GM12873 (cell line): Measurements from ENCODE around the gene HES1.

ENCODE experiments used
- TF ChIP-seq, protein P1 (sequence below): IDR thresholded peaks from 2 replicates; pipeline ENCODE4 v1.5.1; 2012; ENCODE audit warnings: low read depth, mild to moderate bottlenecking, moderate library complexity, low read length, control low read depth; ENCODE audit not compliant: insufficient read depth; ENCODE audit errors: missing control alignments

Gene HES1

DNA sequence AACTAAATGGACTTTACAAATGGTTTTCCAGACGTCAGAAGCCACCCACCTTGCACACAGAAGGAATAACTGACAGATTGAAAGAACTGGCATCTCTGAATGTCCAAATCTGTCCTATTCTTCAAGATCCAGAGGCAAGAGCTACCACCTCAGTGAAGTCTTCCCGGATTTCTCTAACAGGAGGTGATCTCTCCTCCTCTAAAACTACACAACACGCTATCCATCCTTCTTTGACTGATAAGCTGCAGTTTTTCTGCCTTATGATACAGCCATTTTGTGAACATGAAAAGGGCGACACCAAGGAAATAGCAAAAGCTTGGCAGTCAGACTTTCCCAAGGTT, 37.1 kb upstream of the HES1 start:
- TF ChIP-seq, protein P1, sequence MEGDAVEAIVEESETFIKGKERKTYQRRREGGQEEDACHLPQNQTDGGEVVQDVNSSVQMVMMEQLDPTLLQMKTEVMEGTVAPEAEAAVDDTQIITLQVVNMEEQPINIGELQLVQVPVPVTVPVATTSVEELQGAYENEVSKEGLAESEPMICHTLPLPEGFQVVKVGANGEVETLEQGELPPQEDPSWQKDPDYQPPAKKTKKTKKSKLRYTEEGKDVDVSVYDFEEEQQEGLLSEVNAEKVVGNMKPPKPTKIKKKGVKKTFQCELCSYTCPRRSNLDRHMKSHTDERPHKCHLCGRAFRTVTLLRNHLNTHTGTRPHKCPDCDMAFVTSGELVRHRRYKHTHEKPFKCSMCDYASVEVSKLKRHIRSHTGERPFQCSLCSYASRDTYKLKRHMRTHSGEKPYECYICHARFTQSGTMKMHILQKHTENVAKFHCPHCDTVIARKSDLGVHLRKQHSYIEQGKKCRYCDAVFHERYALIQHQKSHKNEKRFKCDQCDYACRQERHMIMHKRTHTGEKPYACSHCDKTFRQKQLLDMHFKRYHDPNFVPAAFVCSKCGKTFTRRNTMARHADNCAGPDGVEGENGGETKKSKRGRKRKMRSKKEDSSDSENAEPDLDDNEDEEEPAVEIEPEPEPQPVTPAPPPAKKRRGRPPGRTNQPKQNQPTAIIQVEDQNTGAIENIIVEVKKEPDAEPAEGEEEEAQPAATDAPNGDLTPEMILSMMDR: no peak

DNA sequence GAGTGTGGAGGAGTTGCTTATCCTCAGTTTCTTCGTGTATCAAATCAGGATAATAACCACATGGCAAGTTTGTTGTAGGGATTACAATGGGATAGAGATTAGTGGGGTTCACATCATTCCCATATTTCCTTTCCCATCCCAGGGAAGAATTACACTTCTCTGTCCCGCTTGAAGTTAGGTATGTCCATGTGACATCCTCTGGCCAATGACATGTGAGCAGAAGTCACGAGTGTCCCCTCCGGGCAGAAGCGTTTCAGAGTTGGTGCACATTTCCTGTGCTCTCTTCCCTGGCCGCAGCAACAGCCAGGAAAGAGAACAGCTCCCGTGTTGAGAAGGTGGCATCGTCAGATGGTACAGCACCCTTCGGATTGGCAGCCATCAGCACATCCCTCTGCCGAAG, 36.7 kb upstream of the HES1 start:
- TF ChIP-seq, protein P1: no peak

DNA sequence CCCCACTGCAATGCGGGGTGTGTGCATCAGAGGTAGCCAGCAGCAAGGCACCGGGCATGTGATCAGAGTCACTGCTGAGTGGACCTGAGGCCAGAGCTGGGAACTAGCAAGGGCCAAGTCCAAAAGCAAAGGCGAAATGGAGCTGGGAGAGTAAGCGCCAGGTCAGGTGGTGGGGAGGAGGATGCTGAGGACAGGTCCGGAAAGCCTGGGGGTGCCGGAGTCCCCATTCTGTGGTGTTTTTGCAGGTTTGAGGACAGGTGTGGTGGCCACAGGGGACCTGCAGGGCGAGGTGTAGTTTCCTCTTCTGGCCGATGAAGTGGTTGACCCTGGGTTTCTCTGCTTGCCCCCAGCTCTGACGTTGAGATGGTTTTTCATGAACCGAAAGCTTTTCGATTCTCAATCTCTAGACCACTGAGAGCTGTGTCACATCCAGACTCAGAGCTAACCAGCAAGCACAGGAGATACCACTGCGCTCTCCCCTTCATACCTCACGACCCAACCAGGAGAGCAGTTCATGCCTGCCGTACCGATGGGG, 35.0 kb upstream of the HES1 start:
- TF ChIP-seq, protein P1: no peak

DNA sequence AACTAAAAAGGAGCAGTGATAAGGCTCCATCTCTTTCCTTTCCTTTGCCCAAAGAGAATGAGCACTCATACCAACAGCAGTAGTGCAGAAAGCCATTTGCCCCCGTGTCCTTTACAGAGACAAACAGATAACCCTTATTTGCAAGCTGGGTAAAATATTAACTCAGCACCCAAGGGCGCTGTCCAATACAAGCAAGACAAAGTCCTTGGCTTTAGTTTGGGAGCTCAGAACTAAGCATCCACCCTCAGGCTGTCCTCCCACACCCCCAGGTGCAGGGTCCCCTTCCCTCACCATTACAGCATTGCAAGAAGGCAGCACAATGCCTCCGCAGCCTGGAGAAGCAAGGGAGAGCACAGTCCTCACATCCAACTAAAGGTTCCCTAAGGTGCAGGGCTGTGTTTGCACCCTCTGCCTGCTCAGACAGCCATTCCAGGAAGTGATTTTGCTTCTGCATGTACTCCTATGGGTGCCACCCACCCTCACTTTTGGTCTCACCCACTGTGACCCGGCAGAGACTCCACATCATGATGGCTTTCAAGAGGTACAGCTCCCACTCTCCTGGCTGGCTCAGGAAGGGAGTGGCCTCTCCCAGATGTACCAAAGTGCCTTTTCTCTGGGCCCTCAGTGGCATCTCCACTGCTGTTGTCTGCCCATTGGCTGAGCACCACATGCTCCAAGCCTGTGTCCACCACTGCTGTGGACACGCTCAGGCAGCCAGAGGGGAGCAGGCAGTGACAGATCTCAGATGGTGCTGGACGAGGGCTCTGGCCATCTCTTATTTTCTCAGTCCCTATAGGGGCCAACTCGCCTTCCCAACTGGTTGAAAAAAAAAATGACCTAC, 34.1 kb upstream of the HES1 start:
- TF ChIP-seq, protein P1: no peak

DNA sequence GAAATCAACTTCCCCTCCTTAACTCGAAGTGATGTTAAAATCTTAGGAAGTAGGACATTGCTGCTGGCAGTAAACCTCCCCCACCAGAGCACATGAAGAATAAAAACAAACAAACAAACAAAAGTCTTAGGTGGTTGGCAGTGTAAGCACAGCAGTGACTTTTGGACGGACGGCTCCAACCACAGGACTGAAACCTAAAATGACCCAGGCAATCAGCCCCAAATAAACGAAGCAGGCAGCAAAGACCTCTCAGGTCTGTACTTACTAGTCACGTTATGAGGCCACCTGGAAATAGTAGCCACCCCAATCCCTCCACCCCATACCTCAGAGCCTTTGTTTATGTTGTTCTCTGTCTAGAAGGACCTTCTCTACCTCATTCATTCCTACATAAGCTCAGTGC, 33.5 kb upstream of the HES1 start:
- TF ChIP-seq, protein P1: no peak

DNA sequence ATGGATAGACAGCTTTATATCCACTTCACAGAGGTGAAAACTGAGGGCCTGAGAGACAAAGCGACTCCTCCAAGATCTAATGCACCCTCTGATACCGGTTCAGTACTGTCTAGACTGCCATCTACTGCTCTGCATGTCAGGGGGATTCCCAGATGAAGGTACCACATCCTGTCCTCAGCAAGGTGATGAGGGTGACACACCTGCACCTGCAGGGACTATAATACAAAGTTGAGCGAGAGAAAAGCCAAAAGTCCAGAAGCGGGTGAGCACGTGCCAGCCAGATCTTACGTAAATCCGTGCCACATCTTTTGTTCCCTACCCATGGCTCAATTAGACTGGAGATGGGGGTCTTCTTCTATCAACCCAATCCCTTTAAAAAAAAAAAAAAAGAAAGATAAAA, 32.4 kb upstream of the HES1 start:
- TF ChIP-seq, protein P1: peak; percentile 12

DNA sequence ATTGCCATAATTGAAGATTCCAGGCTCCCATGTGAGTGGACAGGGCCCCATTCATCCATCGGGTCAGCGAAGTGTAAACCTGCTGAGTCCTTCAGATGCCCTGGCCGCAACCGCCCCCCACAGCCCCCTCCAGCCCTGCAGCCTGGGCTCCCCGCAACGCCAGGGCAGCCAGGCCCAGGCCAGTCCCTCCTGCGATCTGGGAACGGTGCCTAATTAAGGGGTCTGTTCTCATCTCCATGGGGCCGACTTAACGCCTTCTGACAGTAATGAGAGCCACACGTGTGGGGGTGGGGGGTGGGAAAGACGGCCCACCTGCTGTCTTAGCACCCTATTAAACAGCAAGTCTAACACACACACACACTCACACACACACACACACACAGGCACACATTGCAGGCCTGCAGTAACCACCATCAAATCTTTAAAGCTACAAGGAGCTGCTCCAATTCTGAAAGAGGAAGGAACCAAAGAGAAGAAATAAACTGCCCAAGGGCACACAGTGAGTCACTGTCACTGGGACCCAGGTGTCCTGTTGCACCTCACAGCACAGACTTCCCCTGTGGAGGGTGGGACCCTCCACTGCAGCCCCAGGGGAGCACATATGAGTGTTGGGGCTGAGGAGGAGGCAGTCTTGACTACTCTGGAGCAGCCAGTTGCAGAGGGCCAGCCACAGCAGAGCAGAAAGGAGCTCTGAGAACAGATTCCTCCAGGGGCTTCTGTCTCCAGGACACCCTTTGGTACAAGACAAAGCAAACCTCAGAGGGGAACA, 31.8 kb upstream of the HES1 start:
- TF ChIP-seq, protein P1: no peak
